Panc1 (cell line): Measurements from ENCODE around the gene FAM8A1. TPM values are rescaled to one million over a fixed set of nuclear protein-coding genes. Genes with fewer than 3 reads are reported as not detected.

ENCODE experiments used
- ATAC-seq: fragments of 200-7000 bp; cut with Tn5 transposase; 2 replicates; pipeline ENCODE4 v1.9.1; 2020; ENCODE audit warnings: mild to moderate bottlenecking, moderate library complexity
- BruUV-seq: library from RNA; stranded (reverse); fragments of 400-500 nt; replicated peaks from 2 replicates; lab custom pipeline; 2021; lab: Mats Ljungman, UMichigan
- CTCF ChIA-PET: fragments of 300-600 bp; sonication (Branson Sonifier 250); formaldehyde crosslinking; loops from one replicate; lab custom pipeline; 2022; ENCODE audit warnings: antibody characterized with exemption; lab: Charles Lee
- POLR2A ChIA-PET: fragments of 300-600 bp; sonication (Branson Sonifier 250); formaldehyde crosslinking; loops from one replicate; lab custom pipeline; 2022; ENCODE audit warnings: antibody characterized with exemption; lab: Charles Lee
- DNase-seq: peaks from one replicate; pipeline ENCODE4 v3.0.0-alpha.2; 2010; ENCODE audit warnings: low read depth, low spot score
- H3K27ac ChIP-seq: 2 replicates; pipeline ENCODE4 v1.5.1; 2011; ENCODE audit warnings: mild to moderate bottlenecking, low read length, inconsistent platforms
- H3K27me3 ChIP-seq: fragments of 200-500 bp; sonication (Bioruptor generic); 2 replicates; pipeline ENCODE4 v1.6.0; 2014; ENCODE audit warnings: low read length, inconsistent platforms; ENCODE audit not compliant: control insufficient read depth, insufficient read depth
- H3K36me3 ChIP-seq: fragments of 200-500 bp; sonication (Bioruptor generic); 2 replicates; pipeline ENCODE4 v1.5.1; 2014; ENCODE audit warnings: inconsistent platforms, mild to moderate bottlenecking, low read length, moderate library complexity; ENCODE audit not compliant: control insufficient read depth, insufficient read depth
- H3K4me1 ChIP-seq: 2 replicates; pipeline ENCODE4 v1.5.1; 2011; ENCODE audit warnings: inconsistent platforms, mild to moderate bottlenecking, low read length, moderate library complexity; ENCODE audit not compliant: control insufficient read depth, insufficient read depth
- H3K4me3 ChIP-seq, 2 experiments: 2 replicates each; pipeline ENCODE4 v1.5.1; 2011 to 2012; ENCODE audit warnings: low read depth in 2 of 2, low read length in 2 of 2, mild to moderate bottlenecking in 2 of 2, inconsistent platforms in 1 of 2, moderate library complexity in 1 of 2
- H3K9me3 ChIP-seq: fragments of 200-500 bp; sonication (Bioruptor generic); 2 replicates; pipeline ENCODE4 v1.5.1; 2014; ENCODE audit warnings: low read depth, mild to moderate bottlenecking, inconsistent platforms, low read length, moderate library complexity; ENCODE audit not compliant: control insufficient read depth, insufficient read depth
- CTCF ChIP-seq: fragments of 450-650 bp; IDR thresholded peaks from 2 replicates; pipeline ENCODE4 v1.5.1; 2017; ENCODE audit warnings: mild to moderate bottlenecking
- POLR2AphosphoS5 ChIP-seq: IDR thresholded peaks from 2 replicates; pipeline ENCODE4 v1.6.1; 2012; ENCODE audit warnings: mild to moderate bottlenecking, low read depth, low read length, moderate library complexity
- REST ChIP-seq, 2 experiments: IDR thresholded peaks; 2 replicates each; pipeline ENCODE4 v1.6.1; 2011 to 2012; ENCODE audit warnings: low read depth in 2 of 2, control low read depth in 1 of 2, low read length in 1 of 2, mild to moderate bottlenecking in 1 of 2, moderate library complexity in 1 of 2; ENCODE audit not compliant: insufficient read depth in 1 of 2
- SIN3A ChIP-seq: IDR thresholded peaks from 2 replicates; pipeline ENCODE4 v1.6.1; 2012; ENCODE audit warnings: low read depth, mild to moderate bottlenecking, low read length, moderate library complexity, borderline replicate concordance; ENCODE audit not compliant: insufficient read depth
- TCF7L2 ChIP-seq: IDR thresholded peaks from 2 replicates; pipeline ENCODE4 v1.6.1; 2011; ENCODE audit warnings: mild to moderate bottlenecking, low read depth, low read length, inconsistent platforms
- in situ Hi-C: cut with HindIII; loops from 2 replicates; pipeline ENCODE4 v1.10.0; 2016; ENCODE audit warnings: low sequenced_read_pairs, low pct_unique_long_range_greater_than_20kb
- intact Hi-C: fragments of 100-400 bp; cut with micrococcal nuclease; formaldehyde crosslinking; loops from one replicate; pipeline ENCODE4 v1.10.0; 2022; ENCODE audit not compliant: unreplicated experiment
- total RNA-seq: library from RNA; stranded (reverse); gene quantifications from one replicate; pipeline ENCODE4 v1.2.1, GENCODE V29; 2021; ENCODE audit not compliant: unreplicated experiment

The FAM8A1 gene
- total RNA-seq, 1 experiment from 2014 or later: 9.3 TPM

GRCh38 chr6:17612048-17612447 lies 11.9 kb downstream of the FAM8A1 start:
- no TSS peak for BruUV-seq
- Histone ChIP-seq H3K36me3 (peaks cover 8% of the 10 kb centered on the region), H3K4me3 (no peak overlapping the region), H3K4me1 (no peaks in the 10 kb centered on the region), H3K27ac (no peak overlapping the region), H3K27me3 (no peaks in the 10 kb centered on the region), H3K9me3 (no peaks in the 10 kb centered on the region)
- no peak for DNase-seq
- TF ChIP-seq TCF7L2: no peak
- TF ChIP-seq CTCF: no peak
- no peak for TF ChIP-seq SIN3A
- TF ChIP-seq REST (IDR thresholded peaks at IDR 0.05; ENCODE audit: insufficient read depth in 1 of 2, low read depth in 2 of 2, low read length in 1 of 2): no peak
- no peak for TF ChIP-seq POLR2AphosphoS5
- POLR2A ChIA-PET: interaction anchor here (0.6 kb wide), 1 partner anchor 12 kb away, joined by 6 read pairs; the partner anchor contains the start of gene FAM8A1
- CTCF ChIA-PET: interaction anchor here (0.6 kb wide), 1 partner anchor 193 kb away, joined by 3 read pairs; no protein-coding TSS in a partner anchor
- in situ Hi-C loops (no loop called here), intact Hi-C loops (no loop called here)
- no peak for ATAC-seq

DNA sequence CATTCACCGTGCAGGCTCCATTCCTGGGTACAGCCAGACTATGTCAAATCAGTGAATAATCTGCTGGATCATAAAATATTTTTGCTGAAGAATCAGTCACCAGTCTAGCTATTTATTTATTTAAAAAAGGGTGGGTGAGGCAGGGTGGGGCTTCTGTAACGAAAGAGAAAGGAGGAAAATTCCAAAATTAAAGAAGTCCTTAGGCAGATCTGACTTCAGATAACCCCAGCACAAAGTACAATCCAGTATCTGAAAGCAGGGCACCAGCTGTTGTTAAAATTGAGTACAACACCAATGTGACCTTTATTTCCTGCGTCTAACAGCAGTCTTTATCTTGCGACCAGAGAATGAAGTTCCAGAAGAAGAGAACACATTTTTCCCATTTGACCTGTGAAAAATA lies 15.7 kb downstream of the FAM8A1 start:
- Histone ChIP-seq H3K4me1 (no peaks in the 10 kb centered on the region), H3K27ac (no peak overlapping the region), H3K9me3 (no peaks in the 10 kb centered on the region), H3K36me3 (peaks cover 12% of the 10 kb centered on the region), H3K4me3 (no peak overlapping the region), H3K27me3 (no peaks in the 10 kb centered on the region)
- POLR2A ChIA-PET: no interaction called here
- BruUV-seq: no TSS peak
- TF ChIP-seq SIN3A (no peak), CTCF (no peak), TCF7L2 (no peak), REST (IDR thresholded peaks at IDR 0.05; ENCODE audit: insufficient read depth in 1 of 2, low read depth in 2 of 2, low read length in 1 of 2) (no peak)
- ATAC-seq (no peak), DNase-seq (no peak)
- CTCF ChIA-PET: interaction anchor here (0.6 kb wide), 1 partner anchor 20 kb away, joined by 5 read pairs; no protein-coding TSS in a partner anchor
- in situ Hi-C loops: no loop called here
- intact Hi-C loops: no loop called here
